NCI-H2107 (cell line): ENCODE data around the gene A4GALT.

ENCODE experiments used
- DNase-seq: peaks from one replicate; lab custom pipeline; 2025; lab: John Stamatoyannopoulos, UW

Gene A4GALT

GRCh38 chr22:42648368-42649245, 72.1 kb downstream of the A4GALT start:
- no peak for DNase-seq

DNA sequence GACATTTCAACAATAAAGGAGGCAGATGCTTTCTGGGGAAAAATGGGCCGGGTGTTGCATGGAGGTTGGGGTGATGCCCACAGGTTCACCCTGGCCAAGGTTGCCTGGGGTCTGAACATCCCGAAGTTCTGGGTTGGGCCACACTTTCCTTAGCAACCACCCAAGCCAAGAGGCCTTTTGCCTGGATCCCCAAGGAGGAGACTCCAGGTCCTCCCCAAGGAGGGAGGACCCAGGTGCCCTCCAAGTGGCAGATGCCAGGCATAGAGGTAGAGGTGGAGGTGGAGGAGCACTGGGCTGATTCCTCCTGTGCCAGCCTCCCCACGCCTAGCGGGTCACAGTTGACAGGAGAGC, 72.7 kb downstream of the A4GALT start:
- DNase-seq = no peak

GRCh38 chr22:42646569-42647525, 73.8 kb downstream of the A4GALT start:
- no peak for DNase-seq

DNA sequence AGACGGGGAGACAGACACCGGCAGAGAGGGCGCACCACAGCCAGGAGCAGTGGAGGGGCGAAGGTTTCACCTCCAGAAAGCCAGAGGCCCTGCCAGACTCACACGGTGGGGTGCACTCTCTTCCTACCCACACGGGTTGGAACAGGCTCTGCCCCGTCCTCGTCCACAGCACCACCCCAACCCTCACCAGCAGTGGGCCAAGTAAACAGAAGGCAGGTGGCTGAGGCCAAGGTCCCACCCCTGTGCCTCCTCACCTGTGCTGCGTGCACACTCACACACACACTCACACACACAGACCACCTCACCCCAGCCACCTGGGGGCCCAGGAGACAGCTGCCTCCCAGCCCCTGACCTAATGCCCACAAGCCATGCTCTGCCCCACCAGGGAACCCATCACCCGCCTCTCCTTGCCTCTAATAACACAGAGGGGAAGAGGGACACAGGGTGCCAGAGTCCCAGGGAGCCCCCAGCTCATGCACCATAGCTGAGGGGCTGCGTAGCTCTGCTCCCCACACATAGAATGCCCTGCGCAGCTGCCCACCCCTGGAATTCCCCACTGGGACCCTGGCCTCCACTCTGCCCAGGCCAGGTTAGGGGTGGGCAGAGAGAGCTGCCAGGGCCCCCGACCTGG, 74.6 kb downstream of the A4GALT start:
- DNase-seq = no peak

- DNase-seq = no peak
Observed at GRCh38 chr22:42645341-42645937, 75.2 kb downstream of the A4GALT start.

- DNase-seq = no peak
Observed at GRCh38 chr22:42644422-42645340, 76.0 kb downstream of the A4GALT start.

DNA sequence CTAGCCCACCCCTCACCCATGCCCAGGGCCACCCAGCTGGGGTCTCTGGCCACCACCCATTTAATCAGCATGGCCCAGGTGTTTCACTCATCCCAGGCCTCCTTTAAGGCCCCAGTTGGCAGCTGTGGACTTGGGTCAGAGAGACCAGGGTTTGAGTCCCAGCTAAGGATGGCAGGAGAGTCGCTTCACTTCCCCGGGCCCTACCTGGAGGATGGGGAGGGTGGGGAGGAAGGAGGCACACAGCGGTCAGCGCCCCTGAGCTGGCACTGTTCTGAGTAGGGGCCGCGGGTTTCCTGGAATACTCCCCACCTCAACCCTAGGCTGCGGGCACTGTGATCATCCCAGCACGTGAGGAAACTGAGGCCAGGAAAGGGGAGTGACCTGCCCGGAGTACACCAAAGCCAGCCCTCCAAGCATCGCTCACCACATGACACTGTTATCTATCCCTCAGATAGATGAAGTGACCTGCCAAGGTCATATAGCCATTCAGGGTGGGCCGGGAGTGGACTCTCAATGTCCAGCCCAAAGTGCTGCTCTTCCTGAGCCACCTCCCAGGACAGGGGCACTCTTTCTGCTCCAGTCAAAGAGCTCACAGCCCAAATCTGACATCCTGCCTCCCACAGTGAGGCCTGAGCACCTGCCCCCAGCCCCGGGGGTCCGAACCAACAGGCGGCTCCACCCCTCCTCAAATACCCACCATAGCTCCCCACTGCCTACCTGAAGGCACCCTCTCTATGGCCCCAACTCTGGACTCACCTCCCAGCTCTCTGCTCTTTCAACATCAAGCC, 76.8 kb downstream of the A4GALT start:
- DNase-seq = no peak

- DNase-seq = no peak
Observed at GRCh38 chr22:42642806-42643633, 77.7 kb downstream of the A4GALT start.
